ENCODE results near the gene FAT1. TPM values are rescaled to one million over a fixed set of nuclear protein-coding genes. Genes with fewer than 3 reads are reported as not detected.
A peak's percentile ranks its signal among the peaks of the same experiment; 100 is the strongest.
"Not testable (repeated sequence)": the region's sequence is repeated elsewhere in the genome, so short reads cannot be mapped to it uniquely, and the experiment has no call there.

Gene FAT1
- total and polyA plus RNA-seq, 2 experiments from 2014 or later, result 15.8 to 98.1 TPM

DNA sequence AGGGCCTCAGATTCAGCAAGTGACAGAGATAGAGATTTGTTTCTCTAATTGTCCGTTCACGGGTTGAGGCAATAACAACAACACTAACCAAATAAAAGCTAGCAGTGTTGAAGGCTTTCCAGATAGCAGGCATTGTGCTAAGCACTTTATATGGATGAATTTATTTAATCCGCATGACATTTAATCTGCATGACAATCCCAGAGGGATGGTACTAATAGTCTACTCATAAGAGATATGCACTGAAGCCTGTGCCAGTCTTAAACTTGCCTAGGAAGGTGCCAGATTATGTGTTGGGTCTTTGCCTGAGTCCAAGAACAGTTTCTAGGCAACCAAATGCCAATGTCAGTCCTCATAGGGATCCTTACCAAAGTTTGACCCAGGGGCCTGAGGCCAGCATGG lies 37.7 kb upstream of the FAT1 start:
- no peak for DNase-seq (ENCODE audit: low read depth in 1 of 2, low spot score in 1 of 2)
- no peak overlapping the region for H3K27ac ChIP-seq
- H3K4me1 ChIP-seq (ENCODE audit: low read depth), result no peaks in the 10 kb centered on the region
- no peaks in the 10 kb centered on the region for H3K36me3 ChIP-seq
- H3K27me3 ChIP-seq, result no peaks in the 10 kb centered on the region
- TF ChIP-seq, protein P1, sequence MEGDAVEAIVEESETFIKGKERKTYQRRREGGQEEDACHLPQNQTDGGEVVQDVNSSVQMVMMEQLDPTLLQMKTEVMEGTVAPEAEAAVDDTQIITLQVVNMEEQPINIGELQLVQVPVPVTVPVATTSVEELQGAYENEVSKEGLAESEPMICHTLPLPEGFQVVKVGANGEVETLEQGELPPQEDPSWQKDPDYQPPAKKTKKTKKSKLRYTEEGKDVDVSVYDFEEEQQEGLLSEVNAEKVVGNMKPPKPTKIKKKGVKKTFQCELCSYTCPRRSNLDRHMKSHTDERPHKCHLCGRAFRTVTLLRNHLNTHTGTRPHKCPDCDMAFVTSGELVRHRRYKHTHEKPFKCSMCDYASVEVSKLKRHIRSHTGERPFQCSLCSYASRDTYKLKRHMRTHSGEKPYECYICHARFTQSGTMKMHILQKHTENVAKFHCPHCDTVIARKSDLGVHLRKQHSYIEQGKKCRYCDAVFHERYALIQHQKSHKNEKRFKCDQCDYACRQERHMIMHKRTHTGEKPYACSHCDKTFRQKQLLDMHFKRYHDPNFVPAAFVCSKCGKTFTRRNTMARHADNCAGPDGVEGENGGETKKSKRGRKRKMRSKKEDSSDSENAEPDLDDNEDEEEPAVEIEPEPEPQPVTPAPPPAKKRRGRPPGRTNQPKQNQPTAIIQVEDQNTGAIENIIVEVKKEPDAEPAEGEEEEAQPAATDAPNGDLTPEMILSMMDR (IDR thresholded peaks at IDR 0.05; ENCODE audit: low read depth, low read length), result no peak
- H3K4me3 ChIP-seq, result no peak overlapping the region
- H3K9me3 ChIP-seq (ENCODE audit: low read depth), result no peaks in the 10 kb centered on the region

DNA sequence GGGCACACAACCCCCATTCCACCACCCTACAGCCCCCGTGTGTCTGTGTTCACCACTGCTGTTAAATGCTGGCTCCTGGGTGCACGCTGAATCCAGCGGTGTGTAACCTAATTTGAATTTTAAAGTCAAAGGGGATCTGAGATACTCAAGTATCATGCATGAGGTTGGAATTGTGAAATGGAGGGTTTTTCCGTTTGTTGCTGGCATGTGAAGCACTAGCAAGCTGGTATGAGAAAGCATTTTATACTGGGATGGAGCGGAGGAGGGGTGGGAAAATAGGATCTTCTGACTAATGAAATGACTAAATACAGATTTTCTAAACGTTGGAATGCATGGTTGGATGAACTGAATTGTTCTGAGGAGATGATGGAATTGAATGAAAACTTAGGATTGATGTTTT lies 36.9 kb upstream of the FAT1 start:
- peak in 1 of 2 donors; percentile 70 for DNase-seq (ENCODE audit: low read depth in 1 of 2, low spot score in 1 of 2)
- TF ChIP-seq, protein P1 (IDR thresholded peaks at IDR 0.05; ENCODE audit: low read depth, low read length), result no peak
- Histone ChIP-seq H3K4me3 (no peak overlapping the region), H3K4me1 (ENCODE audit: low read depth) (no peaks in the 10 kb centered on the region), H3K9me3 (ENCODE audit: low read depth) (no peaks in the 10 kb centered on the region), H3K36me3 (no peaks in the 10 kb centered on the region), H3K27me3 (no peaks in the 10 kb centered on the region), H3K27ac (no peak overlapping the region)

DNA sequence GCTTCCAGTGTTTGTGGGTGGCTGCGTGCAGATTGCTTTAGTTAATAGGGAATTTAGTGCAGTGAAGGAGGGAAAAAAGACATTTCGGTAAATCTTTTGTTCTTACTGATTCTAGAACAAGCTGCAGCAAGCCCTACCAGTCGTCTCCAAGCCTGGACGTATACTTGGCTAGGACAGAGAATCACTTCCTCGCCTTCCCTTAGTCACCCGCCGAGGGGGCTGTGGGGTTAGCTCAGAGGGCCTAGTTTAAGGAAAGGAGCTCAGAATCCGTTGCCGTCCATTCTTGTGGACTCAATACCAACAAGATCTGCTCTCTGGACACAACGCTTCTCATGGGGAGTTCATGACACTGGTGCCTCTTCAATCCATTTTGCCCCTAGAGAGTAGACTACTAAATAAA lies 36.3 kb upstream of the FAT1 start:
- TF ChIP-seq, protein P1 (IDR thresholded peaks at IDR 0.05; ENCODE audit: low read depth, low read length), result no peak
- Histone ChIP-seq H3K36me3 (no peaks in the 10 kb centered on the region), H3K4me3 (no peak overlapping the region), H3K27ac (no peak overlapping the region), H3K27me3 (no peaks in the 10 kb centered on the region), H3K4me1 (ENCODE audit: low read depth) (no peaks in the 10 kb centered on the region), H3K9me3 (ENCODE audit: low read depth) (no peaks in the 10 kb centered on the region)
- no peak for DNase-seq (ENCODE audit: low read depth in 1 of 2, low spot score in 1 of 2)

DNA sequence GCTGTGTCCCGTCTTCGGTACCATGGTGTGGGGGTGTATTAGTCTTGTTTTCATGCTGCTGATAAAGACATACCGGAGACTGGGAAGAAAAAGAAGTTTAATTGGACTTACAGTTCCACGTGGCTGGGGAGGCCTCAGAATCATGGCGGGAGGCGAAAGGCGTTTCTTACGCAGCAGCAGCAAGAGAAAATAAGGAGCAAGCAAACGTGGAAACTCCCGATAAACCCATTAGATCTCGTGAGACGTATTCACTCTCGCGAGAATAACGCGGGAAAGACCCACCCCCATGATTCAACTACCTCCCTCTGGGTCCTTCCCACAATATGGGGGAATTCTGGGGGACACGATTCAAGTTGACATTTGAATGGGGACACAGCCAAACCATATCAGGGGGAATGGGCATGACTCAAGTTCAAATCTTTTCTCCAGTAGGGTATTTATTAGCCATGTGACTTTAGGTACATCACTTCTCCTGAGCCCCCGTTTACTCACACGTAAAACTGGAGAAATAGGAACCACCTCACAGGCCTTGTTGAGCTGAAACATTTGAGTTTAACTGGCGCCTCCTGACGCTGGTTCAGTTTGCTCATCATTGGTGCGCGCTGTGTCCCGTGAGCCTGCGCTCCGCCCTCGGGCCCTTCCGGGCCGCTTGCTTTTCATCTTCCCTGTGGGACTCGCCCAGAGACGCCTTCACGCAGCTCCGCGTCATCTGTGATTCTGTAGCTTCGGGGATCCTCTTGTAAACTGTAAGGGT lies 35.5 kb upstream of the FAT1 start:
- H3K4me3 ChIP-seq, result no peak overlapping the region
- no peak for DNase-seq (ENCODE audit: low read depth in 1 of 2, low spot score in 1 of 2)
- no peaks in the 10 kb centered on the region for H3K9me3 ChIP-seq (ENCODE audit: low read depth)
- H3K27me3 ChIP-seq, result no peaks in the 10 kb centered on the region
- no peaks in the 10 kb centered on the region for H3K36me3 ChIP-seq
- no peak overlapping the region for H3K27ac ChIP-seq
- TF ChIP-seq, protein P1 (IDR thresholded peaks at IDR 0.05; ENCODE audit: low read depth, low read length), result no peak
- H3K4me1 ChIP-seq (ENCODE audit: low read depth), result no peaks in the 10 kb centered on the region

DNA sequence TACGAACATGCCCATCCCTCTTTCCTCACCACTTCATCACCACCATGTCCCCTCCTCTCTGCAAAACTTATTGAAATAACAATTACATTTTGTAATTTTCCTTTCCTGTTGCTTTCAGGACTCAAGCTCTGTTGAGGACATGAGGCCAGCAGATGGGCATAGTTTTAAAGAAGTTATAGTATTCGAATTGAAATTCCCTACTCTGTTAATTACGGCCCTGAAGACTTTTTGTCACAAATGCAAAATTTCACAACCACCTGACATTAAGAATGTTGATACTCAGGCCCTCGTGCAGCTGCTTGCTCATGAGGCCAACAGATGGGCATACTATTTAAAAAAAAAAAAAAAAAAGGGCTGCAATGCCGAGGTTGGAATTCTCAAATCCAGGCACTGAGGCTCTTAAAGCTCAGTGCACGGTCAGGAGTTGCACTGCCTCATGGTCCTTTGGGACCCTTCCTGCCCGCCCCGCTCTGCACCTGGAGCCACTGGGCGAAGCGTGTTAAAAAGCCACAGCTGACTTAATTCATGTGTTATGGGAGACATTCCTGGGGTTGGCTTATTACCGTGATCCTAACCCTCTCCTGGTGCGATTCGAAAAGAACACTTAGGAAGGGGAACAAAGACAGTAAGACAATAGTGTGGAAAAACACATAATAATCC lies 34.2 kb upstream of the FAT1 start:
- TF ChIP-seq, protein P1 (IDR thresholded peaks at IDR 0.05; ENCODE audit: low read depth, low read length), result no peak
- Histone ChIP-seq H3K9me3 (ENCODE audit: low read depth) (no peaks in the 10 kb centered on the region), H3K36me3 (no peaks in the 10 kb centered on the region), H3K4me3 (no peak overlapping the region), H3K27me3 (no peaks in the 10 kb centered on the region), H3K27ac (no peak overlapping the region), H3K4me1 (ENCODE audit: low read depth) (no peaks in the 10 kb centered on the region)
- no peak for DNase-seq (ENCODE audit: low read depth in 1 of 2, low spot score in 1 of 2)

DNA sequence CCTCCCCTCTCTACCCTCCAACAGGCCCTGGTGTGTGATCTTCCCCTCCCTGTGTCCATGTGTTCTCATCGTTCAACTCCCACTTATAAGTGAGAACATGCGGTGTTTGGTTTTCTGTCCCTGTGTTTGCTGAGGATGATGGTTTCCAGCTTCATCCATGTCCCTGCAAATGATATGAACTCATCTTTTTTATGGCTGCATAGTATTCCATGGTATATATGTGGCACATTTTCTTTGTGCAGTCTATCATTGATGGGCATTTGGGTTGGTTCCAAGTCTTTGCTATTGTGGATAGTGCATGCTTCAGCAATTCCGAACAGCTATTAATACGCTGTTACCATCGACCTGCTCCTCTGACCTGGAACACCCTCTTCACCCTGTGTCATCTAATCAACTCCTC lies 32.9 kb upstream of the FAT1 start:
- not testable (repeated sequence) for H3K36me3 ChIP-seq; H3K9me3 ChIP-seq (ENCODE audit: low read depth); DNase-seq (ENCODE audit: low read depth in 1 of 2, low spot score in 1 of 2); H3K4me1 ChIP-seq (ENCODE audit: low read depth); H3K27ac ChIP-seq; H3K27me3 ChIP-seq; H3K4me3 ChIP-seq

Measured in cardiac muscle cell (in vitro differentiated cells and primary cell).